HL-60 (cell line): Measurements from ENCODE around the gene OR5M11.

Experiments
- CTCF ChIP-seq: IDR thresholded peaks from one replicate; pipeline ENCODE4 v1.5.1; 2011; ENCODE audit warnings: low read length, control low read depth, inconsistent platforms; ENCODE audit not compliant: insufficient read depth
- GABPA ChIP-seq: IDR thresholded peaks from 2 replicates; pipeline ENCODE4 v1.6.1; 2012; ENCODE audit warnings: low read depth
- POLR2AphosphoS5 ChIP-seq: IDR thresholded peaks from 2 replicates; pipeline ENCODE4 v1.6.1; 2012; ENCODE audit warnings: low read depth
- SPI1 ChIP-seq: IDR thresholded peaks from 2 replicates; pipeline ENCODE4 v1.6.1; 2012; ENCODE audit warnings: low read depth, mild to moderate bottlenecking, borderline replicate concordance
- TF ChIP-seq, protein P1 (sequence below): IDR thresholded peaks from 2 replicates; pipeline ENCODE4 v1.6.1; 2012; ENCODE audit warnings: low read depth; ENCODE audit not compliant: insufficient replicate concordance

DNA sequence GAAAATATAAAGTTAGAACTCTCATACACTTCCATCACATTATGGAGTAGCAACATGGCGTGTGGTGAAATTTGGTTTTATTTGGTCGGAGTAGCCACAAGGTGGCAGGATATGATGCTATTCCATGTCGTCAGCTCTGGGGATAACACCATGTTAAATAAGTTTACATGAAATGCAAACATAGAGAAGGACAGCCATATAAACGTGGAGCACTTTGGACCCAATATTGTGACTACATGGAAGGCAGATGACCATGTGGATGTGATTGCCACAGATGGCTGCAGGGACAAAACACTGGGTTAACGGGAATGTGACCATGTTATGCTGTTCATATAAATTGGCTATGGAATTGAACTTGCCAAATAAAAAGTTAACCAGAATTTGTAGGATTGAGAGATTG is 21.0 kb downstream of the OR5M11 start:
- TF ChIP-seq CTCF (no peak), GABPA (no peak), SPI1 (no peak), POLR2AphosphoS5 (no peak)
- TF ChIP-seq, protein P1, sequence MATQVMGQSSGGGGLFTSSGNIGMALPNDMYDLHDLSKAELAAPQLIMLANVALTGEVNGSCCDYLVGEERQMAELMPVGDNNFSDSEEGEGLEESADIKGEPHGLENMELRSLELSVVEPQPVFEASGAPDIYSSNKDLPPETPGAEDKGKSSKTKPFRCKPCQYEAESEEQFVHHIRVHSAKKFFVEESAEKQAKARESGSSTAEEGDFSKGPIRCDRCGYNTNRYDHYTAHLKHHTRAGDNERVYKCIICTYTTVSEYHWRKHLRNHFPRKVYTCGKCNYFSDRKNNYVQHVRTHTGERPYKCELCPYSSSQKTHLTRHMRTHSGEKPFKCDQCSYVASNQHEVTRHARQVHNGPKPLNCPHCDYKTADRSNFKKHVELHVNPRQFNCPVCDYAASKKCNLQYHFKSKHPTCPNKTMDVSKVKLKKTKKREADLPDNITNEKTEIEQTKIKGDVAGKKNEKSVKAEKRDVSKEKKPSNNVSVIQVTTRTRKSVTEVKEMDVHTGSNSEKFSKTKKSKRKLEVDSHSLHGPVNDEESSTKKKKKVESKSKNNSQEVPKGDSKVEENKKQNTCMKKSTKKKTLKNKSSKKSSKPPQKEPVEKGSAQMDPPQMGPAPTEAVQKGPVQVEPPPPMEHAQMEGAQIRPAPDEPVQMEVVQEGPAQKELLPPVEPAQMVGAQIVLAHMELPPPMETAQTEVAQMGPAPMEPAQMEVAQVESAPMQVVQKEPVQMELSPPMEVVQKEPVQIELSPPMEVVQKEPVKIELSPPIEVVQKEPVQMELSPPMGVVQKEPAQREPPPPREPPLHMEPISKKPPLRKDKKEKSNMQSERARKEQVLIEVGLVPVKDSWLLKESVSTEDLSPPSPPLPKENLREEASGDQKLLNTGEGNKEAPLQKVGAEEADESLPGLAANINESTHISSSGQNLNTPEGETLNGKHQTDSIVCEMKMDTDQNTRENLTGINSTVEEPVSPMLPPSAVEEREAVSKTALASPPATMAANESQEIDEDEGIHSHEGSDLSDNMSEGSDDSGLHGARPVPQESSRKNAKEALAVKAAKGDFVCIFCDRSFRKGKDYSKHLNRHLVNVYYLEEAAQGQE: no peak
